Keratinocyte (primary cell): ENCODE data around the gene ZFR2.

Source experiments
- EZH2 ChIP-seq: IDR thresholded peaks from one replicate; pipeline ENCODE4 v1.6.1; 2012; ENCODE audit warnings: inconsistent platforms, mild to moderate bottlenecking, low read length, moderate library complexity
- TF ChIP-seq, protein P1 (sequence below), 3 experiments: IDR thresholded peaks in 1 of 3; conservative IDR thresholded peaks in 1 of 3; optimal IDR thresholded peaks in 1 of 3; 2 replicates in 2 of 3; 3 replicates in 1 of 3; pipeline versions ENCODE3 to v1.5.1; 2011; ENCODE audit warnings: low read length in 3 of 3, mild to moderate bottlenecking in 3 of 3, moderate library complexity in 2 of 3, control low read depth in 1 of 3, inconsistent platforms in 1 of 3; ENCODE audit not compliant: insufficient read depth in 2 of 3; ENCODE audit errors: extremely low read depth in 1 of 3

DNA sequence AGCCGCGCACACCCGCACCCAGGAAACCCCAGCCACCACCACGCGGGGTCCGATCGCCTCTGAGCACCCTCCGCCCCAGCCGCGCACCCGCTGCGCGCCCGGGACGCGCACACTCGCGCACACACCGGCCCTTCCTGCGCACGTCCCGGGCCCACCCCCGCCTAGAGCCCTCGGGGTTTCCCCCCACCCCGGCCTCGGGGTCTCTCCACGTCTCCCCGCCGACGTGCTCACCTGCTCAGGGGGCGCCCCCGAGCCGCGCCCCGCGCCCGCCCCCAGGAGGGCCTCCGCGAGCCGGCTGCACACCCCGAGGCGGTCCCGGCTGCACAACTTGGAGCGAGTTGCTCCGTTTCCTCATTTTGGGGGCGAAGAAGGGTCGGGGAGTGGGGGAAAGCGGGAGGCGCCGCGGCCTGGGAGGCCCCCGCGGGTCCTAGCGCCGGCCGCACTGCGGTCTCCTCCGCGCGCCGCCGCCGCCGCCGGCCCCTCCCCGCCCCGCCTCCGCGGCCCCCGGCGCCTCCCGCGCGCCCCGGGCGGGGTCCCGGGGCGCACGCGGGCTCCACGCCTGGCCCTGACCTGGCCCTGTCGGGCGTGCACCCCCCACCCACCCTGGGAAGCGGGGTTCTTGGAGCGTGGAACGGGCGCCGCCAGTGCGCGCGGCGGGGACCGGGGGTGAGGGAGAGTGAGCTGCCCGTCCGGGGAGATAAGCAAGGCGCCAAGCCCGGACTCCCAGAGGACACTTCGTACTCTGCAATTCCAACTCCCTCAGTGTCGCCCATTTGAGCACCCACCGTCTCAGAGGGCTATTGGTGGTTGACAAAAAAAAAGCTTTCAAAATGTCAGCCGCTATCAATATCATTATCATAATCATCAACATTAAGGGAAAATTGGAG, 82.7 kb downstream of the ZFR2 start, which contains the start of gene MATK:
- TF ChIP-seq, protein P1, sequence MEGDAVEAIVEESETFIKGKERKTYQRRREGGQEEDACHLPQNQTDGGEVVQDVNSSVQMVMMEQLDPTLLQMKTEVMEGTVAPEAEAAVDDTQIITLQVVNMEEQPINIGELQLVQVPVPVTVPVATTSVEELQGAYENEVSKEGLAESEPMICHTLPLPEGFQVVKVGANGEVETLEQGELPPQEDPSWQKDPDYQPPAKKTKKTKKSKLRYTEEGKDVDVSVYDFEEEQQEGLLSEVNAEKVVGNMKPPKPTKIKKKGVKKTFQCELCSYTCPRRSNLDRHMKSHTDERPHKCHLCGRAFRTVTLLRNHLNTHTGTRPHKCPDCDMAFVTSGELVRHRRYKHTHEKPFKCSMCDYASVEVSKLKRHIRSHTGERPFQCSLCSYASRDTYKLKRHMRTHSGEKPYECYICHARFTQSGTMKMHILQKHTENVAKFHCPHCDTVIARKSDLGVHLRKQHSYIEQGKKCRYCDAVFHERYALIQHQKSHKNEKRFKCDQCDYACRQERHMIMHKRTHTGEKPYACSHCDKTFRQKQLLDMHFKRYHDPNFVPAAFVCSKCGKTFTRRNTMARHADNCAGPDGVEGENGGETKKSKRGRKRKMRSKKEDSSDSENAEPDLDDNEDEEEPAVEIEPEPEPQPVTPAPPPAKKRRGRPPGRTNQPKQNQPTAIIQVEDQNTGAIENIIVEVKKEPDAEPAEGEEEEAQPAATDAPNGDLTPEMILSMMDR (optimal IDR thresholded peaks at IDR 0.05 in 1 of 3, IDR thresholded peaks at IDR 0.05 in 1 of 3, conservative IDR thresholded peaks at IDR 0.05 in 1 of 3; ENCODE audit: extremely low read depth in 1 of 3, insufficient read depth in 2 of 3, low read length in 3 of 3) = no peak
- TF ChIP-seq EZH2 = peak; percentile 38
